SW 1271 (cell line): Measurements from ENCODE around the gene ALPL.
A peak's percentile ranks its signal among the peaks of the same experiment; 100 is the strongest.
"Not testable (repeated sequence)": the region's sequence is repeated elsewhere in the genome, so short reads cannot be mapped to it uniquely, and the experiment has no call there.

ENCODE experiments used
- DNase-seq, 2 experiments: peaks; one replicate each; lab custom pipeline; 2025; lab: John Stamatoyannopoulos, UW

Gene ALPL

DNA sequence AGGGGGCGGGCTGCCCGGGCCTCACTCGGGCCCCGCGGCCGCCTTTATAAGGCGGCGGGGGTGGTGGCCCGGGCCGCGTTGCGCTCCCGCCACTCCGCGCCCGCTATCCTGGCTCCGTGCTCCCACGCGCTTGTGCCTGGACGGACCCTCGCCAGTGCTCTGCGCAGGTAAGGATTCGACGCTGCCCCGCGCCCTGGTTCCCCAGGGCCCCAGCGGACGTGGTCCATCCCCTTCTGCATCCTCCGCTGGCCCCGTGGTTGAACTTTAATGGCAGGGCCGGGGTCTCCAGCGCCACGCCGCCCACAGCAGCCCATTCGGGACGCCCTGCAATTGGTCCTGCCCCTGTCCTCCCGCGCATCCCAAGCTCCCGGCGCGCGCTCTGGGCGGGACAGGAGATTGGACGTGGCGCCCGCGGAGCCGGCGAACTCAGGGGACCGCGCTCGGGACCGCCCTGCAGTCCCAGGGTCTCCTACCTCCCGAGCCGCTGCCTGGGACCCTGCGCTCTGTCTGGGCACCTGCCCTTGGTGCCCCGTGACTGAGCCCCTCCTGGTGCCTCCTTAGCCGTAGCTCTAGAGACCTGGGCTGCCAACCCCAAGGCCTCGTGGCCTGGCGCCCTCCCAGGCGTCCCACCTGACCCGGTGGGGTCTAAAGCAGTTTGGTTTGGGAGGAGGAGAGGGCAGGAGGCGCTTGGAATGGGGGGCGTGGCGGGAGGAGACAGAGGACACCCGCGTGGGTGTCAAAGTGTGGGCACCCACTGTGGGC is at the start of gene ALPL:
TSS of gene ALPL (plus strand) at position 73 of the 762 bp plus-strand sequence. CDS start 44,659 bp downstream, outside the sequence.
- DNase-seq = no peak

DNA sequence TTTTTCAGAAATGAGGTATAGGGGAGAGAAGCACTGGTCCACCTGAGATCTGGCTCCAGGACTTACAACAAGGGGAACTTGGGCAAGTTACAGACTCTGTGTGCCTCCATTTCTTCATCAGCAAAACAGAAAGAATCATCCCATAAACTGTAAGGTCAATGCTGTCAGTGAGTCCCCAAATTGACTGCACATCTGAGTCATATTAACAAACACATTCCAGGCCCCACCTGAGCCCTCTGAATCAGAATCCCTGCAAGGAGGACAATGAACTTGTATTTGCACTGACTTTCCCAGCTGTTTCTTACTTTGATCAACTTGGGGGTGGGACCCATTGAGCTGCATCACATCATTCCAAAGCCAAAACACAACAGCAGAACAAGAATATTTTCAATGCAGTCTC is 44.1 kb upstream of the ALPL start:
- DNase-seq = not testable (repeated sequence)

- not testable (repeated sequence) for DNase-seq
These were observed 41.3 kb upstream of the ALPL start for GRCh38 chr1:21467946-21468345.

GRCh38 chr1:21468599-21468998 is 40.6 kb upstream of the ALPL start:
- DNase-seq = no peak

DNA sequence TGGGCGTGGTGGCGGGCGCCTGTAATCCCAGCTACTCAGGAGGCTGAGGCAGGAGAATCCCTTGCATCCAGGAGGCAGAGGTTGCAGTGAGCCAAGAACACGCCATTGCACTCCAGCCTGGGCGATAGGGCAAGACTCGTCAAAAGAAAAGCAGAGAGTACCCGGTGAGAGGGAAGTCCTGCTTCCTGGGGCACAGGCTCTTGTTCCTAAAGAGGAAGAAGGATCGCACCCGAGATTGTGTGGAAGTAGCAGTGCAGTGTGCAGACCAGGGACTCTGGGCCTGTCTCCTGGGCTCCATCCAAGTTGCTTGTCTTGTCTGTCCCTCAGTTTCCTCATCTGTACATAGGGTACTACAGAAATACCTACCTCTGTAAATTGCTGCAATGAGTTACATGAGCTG is 39.6 kb upstream of the ALPL start:
- no peak for DNase-seq

GRCh38 chr1:21472861-21473260 is 36.4 kb upstream of the ALPL start:
- no peak for DNase-seq

DNA sequence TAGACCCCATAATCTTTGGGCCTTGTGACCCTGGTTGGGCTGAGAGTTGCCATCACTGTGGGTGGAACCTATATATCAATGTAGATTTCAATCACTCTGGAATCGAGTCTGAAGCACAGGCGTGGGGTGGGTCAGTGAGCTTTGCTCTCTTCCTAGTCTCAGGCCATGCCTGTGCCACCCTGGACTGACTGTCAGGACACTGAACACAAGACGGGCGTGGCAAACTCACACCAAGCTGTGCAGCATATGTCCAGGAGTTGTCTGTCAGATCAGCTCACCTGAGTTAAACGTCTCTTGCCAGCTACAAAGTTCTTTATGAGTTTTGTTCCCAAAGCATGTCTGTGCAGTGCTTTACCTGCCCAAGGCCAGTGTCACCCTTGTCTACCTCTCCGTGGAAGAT is 30.9 kb upstream of the ALPL start:
- DNase-seq = no peak

DNA sequence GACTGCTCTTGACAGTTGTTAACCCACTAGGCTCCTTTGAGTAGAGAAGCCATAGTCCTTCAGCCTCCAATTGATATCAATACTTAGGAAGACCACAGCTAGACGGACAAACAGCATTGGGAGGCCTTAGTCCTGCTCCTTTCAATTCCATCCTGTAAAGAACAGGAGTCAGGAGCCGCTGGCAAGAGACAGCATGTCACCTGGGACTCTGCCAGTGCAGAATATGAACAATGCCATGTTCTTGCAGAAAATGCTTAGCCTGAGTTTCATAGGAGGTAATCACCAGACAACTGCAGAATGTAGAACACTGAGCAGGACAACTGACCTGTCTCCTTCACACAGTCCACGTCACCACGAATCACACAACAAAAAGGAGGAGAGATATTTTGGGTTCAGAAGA is 25.3 kb upstream of the ALPL start:
- DNase-seq = not testable (repeated sequence)

DNA sequence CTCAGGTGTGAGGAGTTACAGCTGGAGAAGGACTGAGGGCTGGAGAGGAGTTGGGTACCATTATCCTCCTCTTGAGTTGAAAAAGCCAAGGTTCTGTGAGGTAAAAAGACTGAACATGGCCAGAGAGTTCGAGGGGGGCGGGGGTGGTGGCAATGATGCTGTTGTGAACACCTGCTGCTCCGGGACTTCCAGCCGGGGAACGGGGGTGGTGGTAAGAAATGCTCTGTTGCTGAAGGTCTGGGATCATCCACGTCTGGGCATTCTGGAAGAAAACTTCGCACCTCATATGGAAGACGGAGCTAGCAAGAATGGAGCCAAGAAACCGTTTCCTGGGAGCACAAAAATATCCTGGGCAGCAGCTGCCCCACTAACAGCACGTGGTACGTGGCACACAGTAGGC is 20.1 kb upstream of the ALPL start:
- no peak for DNase-seq

DNA sequence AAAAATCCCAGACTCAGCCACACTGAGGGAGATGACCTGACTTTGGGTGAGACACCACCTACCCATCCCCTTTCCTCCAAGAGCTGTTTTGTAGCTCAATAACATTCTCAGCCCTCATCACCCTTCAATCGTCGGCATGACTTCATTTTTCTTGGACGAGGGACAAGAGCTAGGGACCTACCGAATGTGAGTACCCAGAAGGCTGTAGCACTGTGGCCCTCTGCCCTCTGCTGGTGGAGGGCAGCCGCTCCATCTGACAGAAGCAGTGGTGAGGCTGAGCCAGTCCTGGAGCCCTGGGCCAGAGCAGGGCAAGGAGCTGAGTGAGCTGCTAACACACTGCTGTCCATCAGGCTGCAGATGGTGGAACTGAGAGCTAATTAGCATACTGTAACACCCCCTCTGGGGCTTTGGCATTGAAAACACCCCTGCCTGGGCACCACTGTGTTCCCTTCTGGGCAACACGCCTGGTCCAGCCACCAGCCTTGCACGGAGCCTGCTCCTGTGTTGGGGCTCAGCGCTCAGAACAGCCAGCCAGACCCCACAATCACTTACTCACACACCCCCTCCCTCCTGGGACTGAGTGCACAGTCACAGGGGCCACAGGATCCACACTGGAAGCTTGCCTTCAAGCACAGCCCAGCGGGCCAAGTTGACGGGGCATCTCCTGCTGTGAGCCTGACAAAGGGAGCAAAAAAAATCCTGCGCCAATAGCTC is 18.3 kb upstream of the ALPL start:
- peak in 1 of 2 experiments; percentile 12 for DNase-seq

GRCh38 chr1:21491488-21492355 is 17.5 kb upstream of the ALPL start:
- DNase-seq = no peak

DNA sequence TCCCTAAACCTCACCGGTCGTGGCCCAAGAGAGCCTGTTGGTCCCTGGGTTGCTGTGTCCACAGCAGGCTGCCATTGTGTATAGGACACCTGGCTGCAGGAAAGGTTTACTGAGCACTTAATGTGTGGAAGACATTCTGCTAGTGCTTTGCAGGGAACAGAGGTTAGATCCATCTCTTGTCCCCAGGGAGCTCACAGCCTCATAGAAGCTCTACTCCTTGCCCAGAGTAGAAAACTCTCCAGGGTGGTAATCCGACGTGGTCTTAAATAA is 16.9 kb upstream of the ALPL start:
- DNase-seq = no peak

DNA sequence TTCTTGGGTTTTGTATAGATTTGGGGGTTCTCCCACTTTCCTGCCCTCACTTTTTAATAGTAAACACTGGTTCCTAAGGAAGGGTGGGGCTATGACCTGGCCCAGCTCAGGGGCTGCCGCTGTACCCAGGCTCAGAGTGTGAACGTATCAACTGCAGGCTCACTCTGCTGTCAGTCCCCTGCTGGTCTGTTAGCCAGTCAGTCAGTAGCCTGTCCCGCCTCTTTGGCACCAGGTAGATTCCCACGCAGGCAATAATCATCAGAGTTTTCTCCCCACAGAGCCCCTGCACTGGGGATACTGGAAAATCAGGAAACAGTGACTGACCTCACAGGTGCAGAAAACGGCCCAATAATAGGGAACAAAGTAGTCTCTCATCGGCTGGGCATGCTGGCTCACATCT is 15.0 kb upstream of the ALPL start:
- no peak for DNase-seq

DNA sequence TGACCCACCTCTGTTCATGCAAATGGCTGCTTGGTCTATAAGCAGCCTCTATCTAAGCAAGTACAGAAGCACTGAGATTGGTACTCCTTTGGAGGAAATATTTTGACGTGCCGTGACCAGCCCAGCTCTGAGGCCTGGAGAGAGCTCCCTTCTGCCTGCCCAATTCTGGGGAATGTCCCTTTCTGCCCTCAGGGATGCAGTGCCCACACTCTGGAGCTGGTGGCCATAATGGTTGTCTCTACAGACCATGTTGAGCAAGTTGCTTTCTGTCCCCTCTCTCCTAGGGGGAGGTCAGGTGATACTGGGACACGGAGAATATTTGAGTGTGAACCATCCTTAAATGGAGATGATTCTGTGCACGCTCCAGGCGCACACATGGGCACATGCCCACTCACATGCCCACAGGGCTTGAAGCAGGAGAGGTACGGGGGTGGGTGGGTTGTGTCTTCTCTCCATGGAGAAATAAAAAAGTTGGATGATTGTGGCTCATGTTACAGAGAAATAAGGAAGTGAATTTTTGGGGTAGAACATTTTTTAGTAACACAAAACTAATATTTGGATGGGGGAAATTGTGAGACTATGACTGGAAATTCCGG is 13.9 kb upstream of the ALPL start:
- DNase-seq = no peak

- no peak for DNase-seq
These were observed 13.2 kb upstream of the ALPL start for GRCh38 chr1:21496063-21496462.

- DNase-seq = no peak
These were observed 12.3 kb upstream of the ALPL start for GRCh38 chr1:21496886-21497285.

DNA sequence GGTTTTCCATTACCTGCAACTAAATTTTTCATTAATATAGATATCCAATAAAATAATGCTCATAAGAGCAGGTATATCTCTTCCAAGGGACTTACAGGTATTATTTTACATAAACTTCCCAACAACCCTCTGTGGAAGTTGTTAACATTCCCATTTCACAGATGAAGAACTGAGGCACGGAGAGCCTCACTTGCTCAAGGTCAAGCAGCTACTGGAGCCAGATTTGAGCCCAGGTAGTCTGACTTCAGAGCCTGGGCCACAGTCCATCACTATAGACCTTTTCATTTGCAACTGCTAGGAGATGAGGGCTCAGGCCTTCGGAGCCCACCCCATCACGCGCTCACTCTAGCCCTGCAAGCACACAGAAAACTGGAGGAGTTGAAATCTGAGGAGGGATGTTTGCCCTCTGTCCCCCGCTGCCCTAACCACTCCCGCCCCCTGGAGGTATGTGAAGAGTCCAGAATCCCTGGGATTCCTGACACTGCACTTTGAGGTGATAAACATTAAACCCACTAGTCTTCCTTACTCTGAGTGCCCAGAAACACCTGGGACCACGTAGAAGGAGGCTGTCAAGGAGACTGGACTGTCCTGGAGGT is 11.7 kb upstream of the ALPL start:
- DNase-seq = no peak

- no peak for DNase-seq
These were observed 9.8 kb upstream of the ALPL start for GRCh38 chr1:21499283-21499950.

DNA sequence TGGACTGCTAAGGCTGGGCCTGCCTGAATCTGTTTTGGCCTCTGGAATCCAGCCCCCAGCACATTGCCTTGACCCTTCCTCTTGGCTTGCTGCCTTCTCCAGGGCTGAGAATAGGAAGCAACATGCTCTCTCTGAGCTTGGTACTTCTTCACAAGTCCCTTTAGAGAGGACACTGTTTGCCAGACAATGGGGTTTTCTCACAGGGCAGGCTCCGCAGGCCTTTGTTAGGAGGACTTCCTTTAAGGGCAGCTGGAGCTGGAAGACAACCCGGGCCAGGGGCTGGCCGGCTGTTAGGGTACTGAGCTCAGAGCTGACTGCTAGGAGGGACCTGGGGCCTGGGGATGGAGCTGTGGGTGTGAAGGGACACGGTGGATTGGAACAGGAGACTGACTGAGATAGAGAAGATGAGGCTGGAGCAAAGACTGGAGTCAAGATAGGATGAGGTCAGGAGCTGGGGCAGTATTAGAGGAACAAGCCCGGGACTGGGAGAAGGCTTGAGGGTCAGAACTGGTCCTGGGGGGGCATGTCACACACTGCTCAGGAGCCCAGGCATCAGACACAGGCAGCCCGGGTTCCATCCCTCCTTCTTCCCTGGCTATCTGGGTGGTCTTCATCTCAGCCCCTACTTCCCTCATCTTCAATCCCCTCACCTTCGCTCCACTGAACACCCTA is 5.4 kb upstream of the ALPL start:
- no peak for DNase-seq

DNA sequence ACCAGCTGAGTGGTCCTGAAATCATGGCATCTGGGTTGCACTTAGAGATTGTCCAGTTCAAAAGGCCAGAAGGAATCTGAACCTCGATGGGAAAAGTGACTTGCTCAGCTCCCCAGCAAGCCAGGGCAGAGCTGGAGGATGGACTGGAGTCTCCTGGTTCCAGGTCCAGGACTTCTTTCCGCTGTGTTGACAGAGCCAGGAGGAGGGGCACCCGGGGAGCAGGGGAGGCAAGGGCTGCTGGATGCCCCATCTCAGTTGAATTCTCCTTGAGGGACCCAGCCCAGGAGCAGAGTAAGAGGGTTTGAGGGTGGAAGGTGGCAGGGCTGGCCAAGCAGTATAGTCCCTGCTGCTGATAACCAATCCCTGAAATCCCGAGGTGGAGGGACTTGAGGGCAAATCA is 2.4 kb upstream of the ALPL start:
- no peak for DNase-seq
